ENCODE results near the gene BOC. TPM values are rescaled to one million over a fixed set of nuclear protein-coding genes. Genes with fewer than 3 reads are reported as not detected.

The BOC gene
- total and polyA plus RNA-seq, 7 experiments from 2014 or later: 0.98 TPM; not detected in 6

DNA sequence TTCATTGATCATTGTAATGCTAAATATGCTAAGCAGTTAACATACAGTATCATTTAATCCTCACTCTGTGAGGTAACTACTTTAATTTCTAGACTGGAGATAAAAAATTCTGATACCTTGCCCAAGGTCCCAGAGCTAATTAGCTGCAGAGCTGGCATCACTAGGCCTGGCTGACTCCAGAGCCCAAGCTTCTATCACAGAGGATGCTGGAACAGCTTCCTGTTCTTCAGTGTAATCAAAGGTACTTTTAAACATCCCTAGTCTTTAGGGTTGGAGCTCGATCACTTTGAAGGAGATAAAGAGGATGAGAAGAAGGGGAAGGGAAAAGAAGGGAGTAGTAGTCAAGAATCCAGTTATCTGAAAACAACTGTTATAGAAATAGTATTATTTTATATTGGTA lies 37.1 kb upstream of the BOC start:
- H3K27ac Mint-ChIP-seq: no peak overlapping the region

DNA sequence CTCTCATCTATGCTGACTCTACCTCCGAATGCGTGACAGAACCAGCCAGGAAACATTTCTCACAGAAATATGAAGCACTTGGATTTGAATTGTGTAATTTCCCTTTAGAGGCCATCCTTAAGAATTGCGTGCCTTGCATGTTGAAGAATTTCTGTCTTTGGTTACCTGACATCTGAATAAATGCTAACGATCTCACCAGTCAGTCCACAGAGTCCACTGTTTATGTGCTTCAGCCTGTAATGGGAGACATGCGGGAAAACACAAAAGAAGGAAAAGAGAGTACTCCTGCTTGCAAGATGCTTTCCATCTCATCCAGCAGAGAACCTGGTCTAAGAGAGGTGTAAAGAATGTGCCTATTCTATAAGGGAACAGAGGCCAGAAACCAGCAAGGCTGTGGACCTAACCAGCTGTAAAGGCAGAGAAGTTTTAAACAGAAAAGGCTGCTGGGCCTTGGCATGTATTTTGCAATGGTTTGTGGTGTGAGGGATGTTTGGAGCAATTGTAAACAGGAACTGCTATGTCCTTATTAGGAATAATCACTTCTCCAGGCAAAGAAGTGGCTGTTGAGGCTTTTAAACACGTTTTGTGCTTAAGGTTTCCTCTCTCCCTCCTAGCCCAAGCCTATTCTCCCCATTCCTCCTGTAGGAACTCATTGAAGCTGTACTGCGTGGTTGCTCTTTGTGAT lies 36.4 kb upstream of the BOC start:
- peaks cover 0 to 3% (median 0%) of the 10 kb centered on the region in 11 donors for H3K9me3 Mint-ChIP-seq
- intact Hi-C loops (cut with micrococcal nuclease): no loop called here

More for the DNA sequence above, 37.1 kb upstream of the BOC start:
- no peaks in the 10 kb centered on the region for H3K27me3 ChIP-seq (ENCODE audit: control insufficient read depth in 2 of 2, insufficient read depth in 2 of 2, low read length in 2 of 2)
- H3K4me1 Mint-ChIP-seq: peaks cover 0 to 5% (median 0%) of the 10 kb centered on the region in 7 donors
- no peak for DNase-seq
- no peak overlapping the region for H3K4me3 ChIP-seq (ENCODE audit: low read length)
- intact Hi-C loops (cut with micrococcal nuclease): no loop called here
- CTCF ChIA-PET: no interaction called here
- no peak for ATAC-seq
- POLR2A ChIA-PET: no interaction called here
- no peaks in the 10 kb centered on the region for H3K9me3 ChIP-seq (ENCODE audit: control insufficient read depth in 2 of 3, low read length in 3 of 3)
- no peak overlapping the region for H3K27ac ChIP-seq (ENCODE audit: low read depth, low read length)
- no peaks in the 10 kb centered on the region for H3K36me3 ChIP-seq (ENCODE audit: control insufficient read depth in 2 of 3, insufficient read depth in 3 of 3, low read length in 3 of 3)
- H3K27me3 Mint-ChIP-seq: peaks cover 0 to 11% (median 6%) of the 10 kb centered on the region in 5 donors
- no peak overlapping the region for H3K4me3 Mint-ChIP-seq
- no peaks in the 10 kb centered on the region for H3K4me1 ChIP-seq (ENCODE audit: control insufficient read depth in 2 of 2, insufficient read depth in 2 of 2, low read length in 2 of 2)
- peaks cover 0 to 3% (median 0%) of the 10 kb centered on the region in 11 donors for H3K9me3 Mint-ChIP-seq
- no peaks in the 10 kb centered on the region for H3K36me3 Mint-ChIP-seq

DNA sequence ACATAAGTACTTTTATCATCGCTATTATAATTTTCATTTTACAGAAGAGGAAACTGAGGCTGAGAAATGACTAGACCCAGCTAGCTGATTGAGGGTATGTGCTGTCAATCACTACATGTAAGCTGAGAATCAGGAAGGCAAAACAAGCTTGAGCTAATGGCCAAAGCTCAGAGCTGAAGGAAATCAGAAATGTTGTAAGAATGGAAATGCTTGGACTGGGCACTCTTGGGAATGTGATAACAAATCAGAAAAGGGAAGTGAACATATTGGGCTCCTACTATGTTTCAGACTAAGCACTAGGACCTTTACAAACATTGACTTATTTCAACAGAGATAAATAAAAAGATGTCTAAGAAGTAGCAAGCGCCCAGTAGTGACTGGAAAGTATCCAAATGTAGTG lies 33.8 kb upstream of the BOC start:
- CTCF ChIA-PET: no interaction called here

More for the DNA sequence above, 36.4 kb upstream of the BOC start:
- Histone ChIP-seq H3K9me3 (ENCODE audit: control insufficient read depth in 2 of 3, low read length in 3 of 3) (no peaks in the 10 kb centered on the region), H3K4me3 (ENCODE audit: low read length) (no peak overlapping the region), H3K27ac (ENCODE audit: low read depth, low read length) (no peak overlapping the region), H3K4me1 (ENCODE audit: control insufficient read depth in 2 of 2, insufficient read depth in 2 of 2, low read length in 2 of 2) (no peaks in the 10 kb centered on the region), H3K36me3 (ENCODE audit: control insufficient read depth in 2 of 3, insufficient read depth in 3 of 3, low read length in 3 of 3) (no peaks in the 10 kb centered on the region), H3K27me3 (ENCODE audit: control insufficient read depth in 2 of 2, insufficient read depth in 2 of 2, low read length in 2 of 2) (no peaks in the 10 kb centered on the region)
- Mint-ChIP-seq H3K27ac (no peak overlapping the region), H3K36me3 (no peaks in the 10 kb centered on the region), H3K27me3 (peaks cover 0 to 11% (median 6%) of the 10 kb centered on the region in 5 donors), H3K4me3 (no peak overlapping the region), H3K4me1 (peaks cover 0 to 2% (median 0%) of the 10 kb centered on the region in 7 donors)
- POLR2A ChIA-PET: no interaction called here
- no peak for ATAC-seq
- CTCF ChIA-PET: no interaction called here
- no peak for DNase-seq

GRCh38 chr3:113179235-113179824 lies 32.0 kb upstream of the BOC start:
- H3K36me3 Mint-ChIP-seq: no peaks in the 10 kb centered on the region
- intact Hi-C loops (cut with micrococcal nuclease): no loop called here

More for the DNA sequence above, 33.8 kb upstream of the BOC start:
- POLR2A ChIA-PET: no interaction called here
- Histone ChIP-seq H3K4me1 (ENCODE audit: control insufficient read depth in 2 of 2, insufficient read depth in 2 of 2, low read length in 2 of 2) (no peaks in the 10 kb centered on the region), H3K36me3 (ENCODE audit: control insufficient read depth in 2 of 3, insufficient read depth in 3 of 3, low read length in 3 of 3) (no peaks in the 10 kb centered on the region), H3K27me3 (ENCODE audit: control insufficient read depth in 2 of 2, insufficient read depth in 2 of 2, low read length in 2 of 2) (no peaks in the 10 kb centered on the region), H3K4me3 (ENCODE audit: low read length) (no peak overlapping the region), H3K27ac (ENCODE audit: low read depth, low read length) (no peak overlapping the region), H3K9me3 (ENCODE audit: control insufficient read depth in 2 of 3, low read length in 3 of 3) (no peaks in the 10 kb centered on the region)
- intact Hi-C loops (cut with micrococcal nuclease): no loop called here
- peaks cover 0 to 2% (median 0%) of the 10 kb centered on the region in 7 donors for H3K4me1 Mint-ChIP-seq
- no peak for ATAC-seq
- DNase-seq: no peak
- no peak overlapping the region for H3K27ac Mint-ChIP-seq
- H3K36me3 Mint-ChIP-seq: no peaks in the 10 kb centered on the region
- H3K27me3 Mint-ChIP-seq: peaks cover 0 to 4% (median 1%) of the 10 kb centered on the region in 5 donors
- H3K4me3 Mint-ChIP-seq: no peak overlapping the region
- H3K9me3 Mint-ChIP-seq: peaks cover 0 to 1% (median 0%) of the 10 kb centered on the region in 11 donors

DNA sequence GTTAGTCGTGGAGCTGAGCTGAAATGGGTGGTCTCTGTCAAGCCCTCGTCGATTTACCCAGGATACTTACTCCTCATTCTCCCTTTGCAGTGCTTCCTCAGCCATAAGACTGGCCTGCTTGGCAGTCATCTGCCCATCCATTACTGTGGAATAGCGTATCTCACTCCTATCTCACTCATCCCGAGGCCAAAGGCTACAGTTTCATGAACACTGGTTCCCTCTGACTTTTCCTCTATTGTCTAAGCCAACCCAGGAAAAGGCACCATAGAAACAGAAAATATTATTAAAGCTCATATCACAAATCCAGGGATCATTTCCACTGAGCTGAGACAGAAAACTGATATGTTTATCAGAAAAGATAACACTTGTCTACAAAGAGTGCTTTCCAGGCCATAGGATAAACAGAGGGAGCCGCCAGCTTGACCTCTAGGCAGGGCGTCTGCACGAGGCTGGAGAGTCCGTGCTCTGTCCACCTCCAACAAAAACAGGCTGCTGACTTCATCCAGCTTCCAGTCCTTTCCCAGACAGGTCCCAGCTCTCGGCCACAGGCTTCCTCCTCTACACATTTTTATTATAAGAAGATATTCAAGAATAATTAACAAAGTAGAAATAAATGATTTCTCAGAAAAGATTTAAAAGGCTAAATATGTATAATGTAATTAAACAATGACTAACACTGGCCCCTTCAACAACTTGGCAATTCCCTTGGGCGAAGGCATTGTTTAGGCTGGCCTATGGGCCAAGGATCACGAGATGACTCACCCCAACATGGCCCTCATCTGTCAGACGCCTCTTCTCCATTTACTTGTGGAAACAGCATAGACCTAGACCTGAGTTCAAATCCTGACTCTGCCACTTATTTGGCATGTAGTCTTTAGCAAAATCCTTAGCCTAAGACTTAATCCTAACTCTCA lies 27.4 kb upstream of the BOC start:
- intact Hi-C loops (cut with micrococcal nuclease): no loop called here
- no peaks in the 10 kb centered on the region for H3K27me3 ChIP-seq (ENCODE audit: control insufficient read depth in 2 of 2, insufficient read depth in 2 of 2, low read length in 2 of 2)
- Mint-ChIP-seq H3K27me3 (peaks cover 0 to 8% (median 4%) of the 10 kb centered on the region in 5 donors), H3K4me3 (no peak overlapping the region), H3K27ac (no peak overlapping the region), H3K36me3 (no peaks in the 10 kb centered on the region), H3K9me3 (peaks cover 0 to 9% (median 1%) of the 10 kb centered on the region in 11 donors), H3K4me1 (no peaks in the 10 kb centered on the region)
- H3K4me1 ChIP-seq (ENCODE audit: control insufficient read depth in 2 of 2, insufficient read depth in 2 of 2, low read length in 2 of 2): no peaks in the 10 kb centered on the region
- ATAC-seq (no peak), DNase-seq (no peak)
- H3K4me3 ChIP-seq (ENCODE audit: low read length): no peak overlapping the region
- H3K9me3 ChIP-seq (ENCODE audit: control insufficient read depth in 2 of 3, low read length in 3 of 3): no peaks in the 10 kb centered on the region
- H3K36me3 ChIP-seq (ENCODE audit: control insufficient read depth in 2 of 3, insufficient read depth in 3 of 3, low read length in 3 of 3): no peaks in the 10 kb centered on the region
- H3K27ac ChIP-seq (ENCODE audit: low read depth, low read length): no peak overlapping the region
- POLR2A ChIA-PET: interaction anchor here (0.7 kb wide), 1 partner anchor 1062 kb away, joined by 3 read pairs; no protein-coding TSS in a partner anchor
- CTCF ChIA-PET: no interaction called here

More at GRCh38 chr3:113179235-113179824, 32.0 kb upstream of the BOC start:
- Mint-ChIP-seq H3K4me1 (peaks cover 0 to 2% (median 0%) of the 10 kb centered on the region in 7 donors), H3K27ac (no peak overlapping the region), H3K9me3 (peaks cover 0 to 1% (median 0%) of the 10 kb centered on the region in 11 donors), H3K27me3 (peaks cover 0 to 5% (median 4%) of the 10 kb centered on the region in 5 donors), H3K4me3 (no peak overlapping the region)
- Histone ChIP-seq H3K27ac (ENCODE audit: low read depth, low read length) (no peak overlapping the region), H3K9me3 (ENCODE audit: control insufficient read depth in 2 of 3, low read length in 3 of 3) (no peaks in the 10 kb centered on the region), H3K4me1 (ENCODE audit: control insufficient read depth in 2 of 2, insufficient read depth in 2 of 2, low read length in 2 of 2) (no peaks in the 10 kb centered on the region), H3K36me3 (ENCODE audit: control insufficient read depth in 2 of 3, insufficient read depth in 3 of 3, low read length in 3 of 3) (no peaks in the 10 kb centered on the region), H3K27me3 (ENCODE audit: control insufficient read depth in 2 of 2, insufficient read depth in 2 of 2, low read length in 2 of 2) (no peaks in the 10 kb centered on the region), H3K4me3 (ENCODE audit: low read length) (no peak overlapping the region)
- DNase-seq (no peak), ATAC-seq (no peak)
- ChIA-PET CTCF (interaction anchor here (0.8 kb wide), 1 partner anchor 112 kb away, joined by 3 read pairs; no protein-coding TSS in a partner anchor), POLR2A (no interaction called here)

GRCh38 chr3:113185194-113185835 lies 26.0 kb upstream of the BOC start:
- no peak overlapping the region for H3K4me3 Mint-ChIP-seq
- H3K27me3 Mint-ChIP-seq: peaks cover 0 to 10% (median 4%) of the 10 kb centered on the region in 5 donors
- Histone ChIP-seq H3K27me3 (ENCODE audit: control insufficient read depth in 2 of 2, insufficient read depth in 2 of 2, low read length in 2 of 2) (no peaks in the 10 kb centered on the region), H3K27ac (ENCODE audit: low read depth, low read length) (no peak overlapping the region), H3K4me3 (ENCODE audit: low read length) (no peak overlapping the region), H3K9me3 (ENCODE audit: control insufficient read depth in 2 of 3, low read length in 3 of 3) (no peaks in the 10 kb centered on the region), H3K36me3 (ENCODE audit: control insufficient read depth in 2 of 3, insufficient read depth in 3 of 3, low read length in 3 of 3) (no peaks in the 10 kb centered on the region), H3K4me1 (ENCODE audit: control insufficient read depth in 2 of 2, insufficient read depth in 2 of 2, low read length in 2 of 2) (no peaks in the 10 kb centered on the region)
- intact Hi-C loops (cut with micrococcal nuclease): no loop called here
- POLR2A ChIA-PET: no interaction called here
- ATAC-seq (no peak), DNase-seq (no peak)
- H3K27ac Mint-ChIP-seq: no peak overlapping the region
- no peaks in the 10 kb centered on the region for H3K36me3 Mint-ChIP-seq
- no peaks in the 10 kb centered on the region for H3K4me1 Mint-ChIP-seq
- H3K9me3 Mint-ChIP-seq: peaks cover 0 to 9% (median 4%) of the 10 kb centered on the region in 11 donors
- CTCF ChIA-PET: no interaction called here

Measured in naive thymus-derived CD4-positive, alpha-beta T cell (primary cell).